ENCODE measurements around the gene ZBTB4. TPM values are rescaled to one million over a fixed set of nuclear protein-coding genes. Genes with fewer than 3 reads are reported as not detected.
A peak's percentile ranks its signal among the peaks of the same experiment; 100 is the strongest.

ZBTB4 gene
- total and polyA plus RNA-seq, 12 donors = 17.8 to 80.1 (median 68.2) TPM

DNA sequence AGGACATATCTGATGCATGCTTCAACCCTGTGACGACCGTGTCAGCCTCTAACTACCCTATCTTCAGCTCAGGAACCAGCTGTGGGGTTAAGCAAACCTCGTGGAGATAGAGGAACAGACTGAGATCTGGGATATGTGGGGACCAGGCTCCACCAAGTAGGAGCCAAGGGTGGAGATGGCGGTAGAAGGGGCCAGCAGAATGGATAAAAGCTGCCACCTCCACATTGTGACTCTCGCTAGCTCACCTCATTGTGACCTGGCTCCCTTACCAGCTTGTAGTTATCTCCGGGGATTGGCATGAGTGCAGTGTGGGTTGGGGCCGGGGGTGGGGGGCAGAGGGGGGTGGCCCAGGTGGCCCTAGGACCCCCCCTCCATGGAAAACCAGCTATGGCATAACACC, 54.1 kb downstream of the ZBTB4 start, which contains the start of gene SPEM2:
Gene SPEM2, plus strand, starts transcription at position 301 of the 400 bp plus-strand sequence. Its CDS starts 73 bp downstream, at position 374.
- intact Hi-C loops (cut with DNase I) = no loop called here
- WGBS, 2 donors = 74 to 78% methylated on average over 7 of the region's 7 CpGs

DNA sequence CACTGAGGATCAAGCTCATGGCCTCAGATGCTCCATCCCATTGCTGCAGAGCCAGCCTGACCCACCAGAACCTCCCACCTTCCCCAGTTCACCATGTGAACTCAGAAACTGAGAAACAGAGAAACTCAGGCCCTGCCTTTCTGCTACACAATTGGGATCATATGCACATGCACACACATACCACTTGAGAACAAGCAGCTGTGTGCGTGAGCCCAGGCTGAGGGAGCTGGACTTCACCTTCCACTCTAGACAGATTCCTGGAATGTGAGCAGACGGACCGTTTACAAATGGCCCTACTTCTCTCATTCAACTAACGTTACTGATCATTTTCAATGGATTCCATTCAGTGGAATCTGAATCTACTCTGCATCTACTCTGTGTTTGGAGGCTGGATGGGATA, 55.8 kb downstream of the ZBTB4 start:
- no peak for DNase-seq
- TF ChIP-seq, protein P1, sequence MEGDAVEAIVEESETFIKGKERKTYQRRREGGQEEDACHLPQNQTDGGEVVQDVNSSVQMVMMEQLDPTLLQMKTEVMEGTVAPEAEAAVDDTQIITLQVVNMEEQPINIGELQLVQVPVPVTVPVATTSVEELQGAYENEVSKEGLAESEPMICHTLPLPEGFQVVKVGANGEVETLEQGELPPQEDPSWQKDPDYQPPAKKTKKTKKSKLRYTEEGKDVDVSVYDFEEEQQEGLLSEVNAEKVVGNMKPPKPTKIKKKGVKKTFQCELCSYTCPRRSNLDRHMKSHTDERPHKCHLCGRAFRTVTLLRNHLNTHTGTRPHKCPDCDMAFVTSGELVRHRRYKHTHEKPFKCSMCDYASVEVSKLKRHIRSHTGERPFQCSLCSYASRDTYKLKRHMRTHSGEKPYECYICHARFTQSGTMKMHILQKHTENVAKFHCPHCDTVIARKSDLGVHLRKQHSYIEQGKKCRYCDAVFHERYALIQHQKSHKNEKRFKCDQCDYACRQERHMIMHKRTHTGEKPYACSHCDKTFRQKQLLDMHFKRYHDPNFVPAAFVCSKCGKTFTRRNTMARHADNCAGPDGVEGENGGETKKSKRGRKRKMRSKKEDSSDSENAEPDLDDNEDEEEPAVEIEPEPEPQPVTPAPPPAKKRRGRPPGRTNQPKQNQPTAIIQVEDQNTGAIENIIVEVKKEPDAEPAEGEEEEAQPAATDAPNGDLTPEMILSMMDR (IDR thresholded peaks at IDR 0.05) = no peak
- no peak overlapping the region for H3K27ac ChIP-seq
- no peaks in the 10 kb centered on the region for H3K9me3 ChIP-seq
- intact Hi-C loops (cut with DNase I) = no loop called here
- H3K4me1 ChIP-seq = no peaks in the 10 kb centered on the region
- no peaks in the 10 kb centered on the region for H3K36me3 ChIP-seq
- no peaks in the 10 kb centered on the region for H3K27me3 ChIP-seq
- no peak overlapping the region for H3K4me3 ChIP-seq
- 62% methylated on average over 4 of the region's 4 CpGs for WGBS, 2 donors
- ATAC-seq = peak in 1 of 8 donors; percentile 39

More for the DNA sequence above, 54.1 kb downstream of the ZBTB4 start, which contains the start of gene SPEM2:
- Histone ChIP-seq H3K9me3 (no peaks in the 10 kb centered on the region), H3K27ac (no peak within 1 kb of the TSS), H3K27me3 (no peaks in the 10 kb centered on the region), H3K4me1 (no peaks in the 10 kb centered on the region), H3K36me3 (no peaks in the 10 kb centered on the region), H3K4me3 (no peak within 1 kb of the TSS)
- TF ChIP-seq, protein P1 (IDR thresholded peaks at IDR 0.05) = no peak
- DNase-seq (no peak), ATAC-seq (no peak)

DNA sequence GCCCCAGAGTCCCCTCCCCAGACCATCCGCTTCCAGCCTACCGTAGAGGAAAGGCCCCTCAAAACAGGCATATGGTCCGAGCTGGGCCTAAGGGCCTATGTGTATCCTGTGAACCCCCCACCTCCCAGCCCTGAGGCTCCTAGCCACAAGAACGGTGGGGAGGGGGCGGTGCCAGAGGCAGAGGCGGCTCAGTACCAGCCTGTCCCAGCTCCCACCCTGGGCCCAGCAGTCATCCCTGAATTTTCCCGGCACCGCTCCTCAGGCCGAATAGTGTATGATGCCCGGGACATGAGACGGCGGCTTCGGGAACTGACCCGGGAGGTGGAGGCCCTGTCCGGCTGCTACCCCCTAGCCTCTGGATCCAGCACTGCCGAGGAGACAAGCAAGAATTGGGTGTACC, 58.2 kb downstream of the ZBTB4 start:
- Histone ChIP-seq H3K9me3 (no peaks in the 10 kb centered on the region), H3K27me3 (no peaks in the 10 kb centered on the region), H3K36me3 (peaks cover 0 to 10% (median 0%) of the 10 kb centered on the region in 9 donors), H3K27ac (no peak overlapping the region), H3K4me3 (no peak overlapping the region), H3K4me1 (no peaks in the 10 kb centered on the region)
- intact Hi-C loops (cut with DNase I) = no loop called here
- no peak for ATAC-seq
- 94 to 96% methylated on average over 16 of the region's 16 CpGs for WGBS, 2 donors
- no peak for DNase-seq
- TF ChIP-seq, protein P1 (IDR thresholded peaks at IDR 0.05) = no peak

DNA sequence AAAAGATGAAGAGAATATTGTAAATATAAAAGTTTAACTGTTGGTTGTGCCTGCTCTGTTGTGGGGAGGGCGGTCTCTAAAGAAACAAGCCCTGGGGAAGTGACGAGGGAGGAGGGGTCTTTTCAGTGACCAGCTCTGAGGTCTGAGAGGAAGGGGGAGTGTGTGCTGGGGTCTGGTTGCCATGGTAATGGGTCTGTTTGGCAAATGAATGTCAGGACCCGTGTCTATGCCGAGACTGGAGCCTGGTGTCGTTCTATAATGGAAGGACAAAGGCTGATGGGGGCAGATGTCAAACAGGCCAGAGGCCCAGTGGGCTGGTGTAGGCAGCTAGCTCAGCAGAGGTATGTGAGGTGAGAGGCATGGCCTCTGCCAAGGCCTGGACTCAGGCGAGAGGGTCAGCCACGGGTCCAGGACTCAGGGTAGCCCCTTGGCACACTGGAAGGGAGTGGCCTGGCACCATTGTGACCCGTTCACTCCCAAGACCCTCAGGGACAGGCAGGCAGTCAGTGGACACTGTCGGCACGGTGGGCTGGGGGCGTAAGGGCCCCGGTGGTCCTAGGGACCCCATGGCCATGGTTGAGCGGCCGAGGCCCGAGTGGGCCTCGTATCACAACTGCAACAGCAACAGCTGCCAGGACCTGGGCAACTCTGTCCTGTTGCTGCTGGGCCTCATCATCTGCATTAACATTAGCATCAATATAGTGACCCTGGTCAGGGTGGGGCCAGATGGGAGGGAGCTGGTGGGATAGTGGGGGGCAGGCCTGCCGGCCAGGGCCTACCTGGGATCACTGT, 59.4 kb downstream of the ZBTB4 start, which contains the start of gene SPEM1:
Gene SPEM1, plus strand, starts transcription at position 506 of the 792 bp plus-strand sequence. Its CDS starts 61 bp downstream, at position 567.
- Histone ChIP-seq H3K4me1 (no peaks in the 10 kb centered on the region), H3K9me3 (no peaks in the 10 kb centered on the region), H3K4me3 (no peak within 1 kb of the TSS), H3K27me3 (no peaks in the 10 kb centered on the region), H3K27ac (no peak within 1 kb of the TSS), H3K36me3 (peaks cover 0 to 10% (median 0%) of the 10 kb centered on the region in 9 donors)
- no peak for ATAC-seq
- intact Hi-C loops (cut with DNase I) = no loop called here
- TF ChIP-seq, protein P1 (IDR thresholded peaks at IDR 0.05) = no peak
- 76 to 83% methylated on average over 17 of the region's 17 CpGs for WGBS, 2 donors
- no peak for DNase-seq

All from heart right ventricle (tissue), 16 donors.